ENCODE measurements around the gene LRP1B.

The LRP1B gene

GRCh38 chr2:141590620-141591019 is 540.2 kb downstream of the LRP1B start:
- DNase-seq (ENCODE audit: low read depth in 2 of 2) = no peak

GRCh38 chr2:141589314-141589713 is 541.5 kb downstream of the LRP1B start:
- DNase-seq (ENCODE audit: low read depth in 2 of 2) = no peak

- DNase-seq (ENCODE audit: low read depth in 2 of 2) = no peak
These were observed 543.8 kb downstream of the LRP1B start for GRCh38 chr2:141586985-141587384.

GRCh38 chr2:141582213-141582612 is 548.6 kb downstream of the LRP1B start:
- DNase-seq (ENCODE audit: low read depth in 2 of 2) = no peak

- no peak for DNase-seq (ENCODE audit: low read depth in 2 of 2)
These were observed 551.7 kb downstream of the LRP1B start for GRCh38 chr2:141579071-141579470.

- DNase-seq (ENCODE audit: low read depth in 2 of 2) = no peak
These were observed 560.2 kb downstream of the LRP1B start for GRCh38 chr2:141570474-141571131.

- DNase-seq (ENCODE audit: low read depth in 2 of 2) = no peak
These were observed 560.9 kb downstream of the LRP1B start for GRCh38 chr2:141569941-141570340.

- no peak for DNase-seq (ENCODE audit: low read depth in 2 of 2)
These were observed 565.2 kb downstream of the LRP1B start for GRCh38 chr2:141565597-141565996.

GRCh38 chr2:141560723-141561122 is 570.1 kb downstream of the LRP1B start:
- DNase-seq (ENCODE audit: low read depth in 2 of 2) = no peak

GRCh38 chr2:141557329-141558095 is 573.3 kb downstream of the LRP1B start:
- no peak for DNase-seq (ENCODE audit: low read depth in 2 of 2)

GRCh38 chr2:141555876-141556470 is 574.8 kb downstream of the LRP1B start:
- DNase-seq (ENCODE audit: low read depth in 2 of 2) = no peak

GRCh38 chr2:141554810-141555209 is 576.0 kb downstream of the LRP1B start:
- no peak for DNase-seq (ENCODE audit: low read depth in 2 of 2)

- no peak for DNase-seq (ENCODE audit: low read depth in 2 of 2)
These were observed 596.0 kb downstream of the LRP1B start for GRCh38 chr2:141534666-141535362.

- DNase-seq (ENCODE audit: low read depth in 2 of 2) = no peak
These were observed 601.2 kb downstream of the LRP1B start for GRCh38 chr2:141529659-141530058.

GRCh38 chr2:141528990-141529389 is 601.8 kb downstream of the LRP1B start:
- DNase-seq (ENCODE audit: low read depth in 2 of 2) = no peak

- DNase-seq (ENCODE audit: low read depth in 2 of 2) = no peak
These were observed 604.1 kb downstream of the LRP1B start for GRCh38 chr2:141526760-141527159.

GRCh38 chr2:141524777-141525176 is 606.0 kb downstream of the LRP1B start:
- DNase-seq (ENCODE audit: low read depth in 2 of 2) = no peak

- DNase-seq (ENCODE audit: low read depth in 2 of 2) = no peak
These were observed 607.6 kb downstream of the LRP1B start for GRCh38 chr2:141523199-141523598.

- DNase-seq (ENCODE audit: low read depth in 2 of 2) = no peak
These were observed 608.1 kb downstream of the LRP1B start for GRCh38 chr2:141522702-141523101.

- no peak for DNase-seq (ENCODE audit: low read depth in 2 of 2)
These were observed 608.8 kb downstream of the LRP1B start for GRCh38 chr2:141522048-141522447.

- no peak for DNase-seq (ENCODE audit: low read depth in 2 of 2)
These were observed 610.9 kb downstream of the LRP1B start for GRCh38 chr2:141519906-141520305.

GRCh38 chr2:141517852-141518421 is 612.9 kb downstream of the LRP1B start:
- DNase-seq (ENCODE audit: low read depth in 2 of 2) = no peak
